HG02840 (cell line): ENCODE measurements around the gene LRIG1.

Source experiments
- ATAC-seq: cut with Tn5 transposase; IDR thresholded peaks from one replicate; pipeline ENCODE4 v1.9.1; 2021; ENCODE audit warnings: mild to moderate bottlenecking, moderate library complexity, moderate number of reproducible peaks; ENCODE audit not compliant: unreplicated experiment, low FRiP score

LRIG1 gene

DNA sequence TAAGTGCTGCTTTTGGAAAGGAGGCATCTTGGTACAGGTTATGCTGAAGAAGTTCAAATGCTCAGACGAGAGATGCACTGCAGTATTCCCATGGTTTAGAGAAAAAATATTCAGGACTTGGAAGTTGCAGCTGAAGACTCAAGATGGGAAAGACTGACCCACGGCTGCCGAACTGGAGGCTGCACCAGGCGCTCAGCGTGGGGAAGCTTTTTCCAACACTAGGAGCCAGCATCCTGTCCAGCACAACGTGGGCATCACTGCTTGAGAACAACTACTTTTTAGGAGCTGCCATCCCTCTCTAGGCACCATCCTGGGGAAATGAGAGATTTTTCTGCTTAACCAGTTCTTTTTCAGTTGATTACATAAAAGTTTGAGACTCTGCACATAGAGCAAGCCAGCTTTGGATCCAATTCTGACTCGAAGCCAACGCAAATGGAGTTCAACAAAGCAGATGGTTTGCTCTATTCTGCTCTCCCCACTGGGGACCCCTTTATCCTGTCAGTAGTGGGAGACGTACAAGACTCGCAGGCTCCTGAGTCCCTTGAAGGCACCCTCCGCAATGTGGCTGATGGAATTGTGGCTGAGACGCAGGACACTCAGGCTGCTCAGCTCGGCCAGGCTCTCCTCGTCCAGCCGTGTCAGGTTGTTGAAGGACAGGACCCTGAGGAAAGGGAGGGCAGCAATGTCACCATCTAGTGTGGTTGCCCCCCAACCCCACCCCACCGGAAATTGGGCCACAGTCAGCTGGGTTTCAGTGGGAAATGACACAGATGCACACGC lies 93.8 kb downstream of the LRIG1 start:
- ATAC-seq, result no peak

- ATAC-seq, result no peak
Measured at GRCh38 chr3:66406163-66406562, 94.7 kb downstream of the LRIG1 start.

DNA sequence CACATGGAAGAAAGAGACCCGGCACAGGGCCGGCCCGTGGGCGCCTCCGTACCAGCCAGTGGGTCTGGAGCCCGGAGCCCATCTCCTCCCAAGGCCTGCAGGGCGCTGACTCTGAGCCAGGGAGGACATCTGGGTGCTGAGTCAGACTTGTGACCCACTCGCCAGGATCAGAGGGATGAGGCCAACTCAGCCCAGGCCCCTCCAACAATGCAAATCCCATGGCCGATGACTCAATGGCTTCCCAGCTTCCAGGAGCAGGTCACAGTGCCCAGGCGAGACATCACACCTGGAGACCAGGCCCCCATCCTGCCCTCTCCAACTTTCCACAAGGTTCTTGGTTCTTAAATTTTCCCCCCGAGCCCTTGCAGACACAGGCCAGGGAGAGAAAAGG lies 95.1 kb downstream of the LRIG1 start:
- no peak for ATAC-seq

GRCh38 chr3:66404903-66405700 lies 95.7 kb downstream of the LRIG1 start:
- no peak for ATAC-seq

GRCh38 chr3:66404197-66404596 lies 96.6 kb downstream of the LRIG1 start:
- no peak for ATAC-seq

- no peak for ATAC-seq
Measured at GRCh38 chr3:66403323-66403990, 97.4 kb downstream of the LRIG1 start.

DNA sequence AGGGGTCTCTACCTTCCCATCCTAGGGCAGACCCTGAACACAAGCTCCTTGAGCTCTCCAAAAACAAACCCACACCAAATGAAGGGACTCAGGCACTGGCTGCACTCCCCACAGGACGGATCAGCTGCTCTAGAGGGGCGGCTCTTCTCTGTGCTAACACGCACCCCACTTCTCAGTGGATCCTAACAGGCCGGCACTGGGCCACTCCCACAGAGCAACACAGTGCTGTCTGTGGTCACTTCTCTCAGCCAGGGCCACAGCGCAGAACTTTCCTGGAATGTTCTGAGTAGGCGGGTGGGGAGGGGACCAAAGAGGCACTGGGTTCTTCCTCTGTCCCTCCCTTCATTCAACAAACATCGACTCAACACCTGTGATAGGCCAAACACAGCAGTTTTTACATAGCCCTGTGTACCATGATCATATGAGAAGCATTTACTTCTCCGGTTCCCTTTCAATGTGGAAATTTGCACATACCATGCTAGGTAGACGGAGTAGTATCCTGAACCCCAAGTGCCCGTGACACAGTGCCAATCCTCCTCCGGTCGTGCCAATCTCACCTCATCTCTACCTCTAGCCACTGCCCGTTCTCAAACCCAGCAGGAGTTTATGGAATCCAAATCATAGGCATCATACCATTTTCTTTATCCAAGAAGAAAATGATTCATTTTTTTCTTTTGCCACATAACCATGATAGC lies 98.1 kb downstream of the LRIG1 start:
- no peak for ATAC-seq

DNA sequence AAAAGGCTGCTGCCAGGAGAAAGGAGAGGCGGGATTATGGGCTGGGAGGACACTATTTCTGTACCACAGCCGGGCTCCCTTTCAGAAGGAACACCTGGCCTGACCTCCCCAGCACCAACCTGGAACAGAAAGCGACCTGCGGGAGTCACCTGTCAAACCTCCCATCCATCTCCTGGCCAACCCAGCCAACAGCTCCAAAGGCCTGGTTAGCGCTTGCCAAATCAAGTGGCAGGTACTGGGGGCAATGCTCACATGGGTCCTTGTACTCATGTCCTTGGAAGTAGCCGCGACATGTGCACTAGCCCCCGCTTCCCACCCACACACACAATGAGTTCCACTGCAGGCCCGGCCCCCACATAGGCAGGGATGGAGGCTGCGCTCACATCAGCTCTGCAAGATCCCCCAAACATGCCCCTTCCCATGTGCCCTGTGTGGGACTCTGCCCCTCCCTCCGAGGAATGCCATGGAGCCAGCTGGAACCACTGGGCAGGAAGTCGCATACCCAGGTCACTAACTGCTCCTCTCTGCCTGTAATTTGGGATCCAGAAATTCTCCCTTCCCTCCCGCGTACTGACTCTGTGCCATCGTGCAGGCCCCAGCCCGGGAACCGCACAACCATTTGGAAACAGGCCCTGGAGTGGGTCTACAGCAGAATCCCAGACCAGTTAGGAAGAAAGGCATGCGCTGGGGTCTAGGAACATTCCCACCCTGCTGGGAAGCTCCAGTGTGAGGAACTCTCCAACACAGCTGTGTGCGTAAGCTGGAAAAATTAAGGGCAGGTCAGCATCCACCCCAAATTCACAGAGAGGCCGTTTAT lies 98.9 kb downstream of the LRIG1 start:
- no peak for ATAC-seq

GRCh38 chr3:66401157-66401550 lies 99.7 kb downstream of the LRIG1 start:
- no peak for ATAC-seq

DNA sequence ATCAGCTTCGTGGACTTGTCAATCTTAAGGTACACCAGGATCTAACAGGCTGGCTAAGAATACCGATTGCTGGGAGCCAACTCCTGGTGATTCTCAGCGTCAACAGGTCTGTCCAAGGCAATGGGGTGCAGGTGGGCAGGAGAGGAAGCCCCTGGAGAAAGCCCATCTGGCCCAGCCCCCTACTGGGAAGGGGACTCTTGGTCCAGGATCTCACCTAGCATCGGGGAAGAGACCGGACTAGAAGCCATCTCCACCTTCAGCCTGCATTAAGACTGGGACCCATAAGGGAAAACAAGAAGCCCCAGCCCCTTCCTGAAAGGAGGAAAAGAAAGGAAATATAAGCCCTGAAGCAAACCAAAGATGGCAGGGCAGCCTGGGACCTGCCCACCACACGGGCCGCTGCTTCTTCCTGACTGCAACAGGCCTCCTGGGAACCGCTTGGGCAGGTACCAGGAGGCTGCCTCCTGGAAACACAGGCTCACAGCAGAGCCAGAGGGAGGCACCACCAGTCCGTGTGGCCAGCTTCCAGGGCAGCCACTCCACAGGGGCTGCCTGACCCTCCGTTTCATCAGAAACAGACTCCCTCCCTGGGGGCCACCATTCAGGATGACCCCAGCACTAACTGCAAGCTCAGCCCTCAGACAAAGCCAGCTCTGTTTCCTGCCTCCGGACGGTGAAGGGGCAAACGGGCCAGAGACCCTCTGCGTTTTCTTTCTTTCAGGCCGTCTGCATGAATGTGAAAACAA lies 100.2 kb downstream of the LRIG1 start:
- ATAC-seq, result no peak

GRCh38 chr3:66399529-66400232 lies 101.1 kb downstream of the LRIG1 start:
- no peak for ATAC-seq

DNA sequence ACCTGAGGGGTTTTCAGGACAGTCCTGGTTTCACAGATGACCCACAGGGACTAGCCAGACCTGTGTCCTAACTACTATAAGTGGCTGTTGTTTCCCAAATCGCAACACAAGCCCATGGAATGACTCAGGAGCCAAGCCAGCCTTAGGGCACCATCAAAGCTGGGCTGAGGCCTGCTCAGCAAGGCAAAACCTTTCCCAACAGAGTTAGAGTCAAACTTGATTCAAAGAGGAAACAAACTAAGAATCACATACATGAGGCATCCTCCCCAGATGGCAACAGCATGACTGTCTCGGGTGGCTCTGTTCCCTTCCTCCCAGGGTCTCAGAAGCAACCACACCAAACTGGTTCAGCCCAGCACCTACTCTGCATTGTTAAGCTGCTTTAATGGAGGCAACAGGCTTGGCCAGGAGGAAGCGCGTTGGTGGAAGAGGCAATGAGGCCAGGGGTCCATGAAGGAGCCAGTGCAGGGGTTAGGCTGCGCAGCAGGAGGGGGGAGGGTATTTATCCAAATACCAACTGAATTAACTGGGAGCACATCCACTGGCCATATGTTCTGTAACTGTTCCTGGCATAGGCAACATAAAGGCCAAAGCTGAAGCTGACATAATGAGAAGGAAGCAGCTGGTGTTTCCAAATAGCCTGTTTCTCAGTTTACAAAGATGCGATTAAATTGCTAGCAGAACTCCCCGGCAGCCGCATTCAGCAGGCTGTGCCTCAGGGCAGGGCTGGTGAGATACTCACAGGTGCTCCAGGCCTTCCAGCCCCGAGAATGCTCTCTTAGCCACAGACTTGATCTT lies 102.4 kb downstream of the LRIG1 start:
- no peak for ATAC-seq

- ATAC-seq, result no peak
Measured at GRCh38 chr3:66397745-66398144, 103.1 kb downstream of the LRIG1 start.

GRCh38 chr3:66396888-66397287 lies 103.9 kb downstream of the LRIG1 start:
- no peak for ATAC-seq

DNA sequence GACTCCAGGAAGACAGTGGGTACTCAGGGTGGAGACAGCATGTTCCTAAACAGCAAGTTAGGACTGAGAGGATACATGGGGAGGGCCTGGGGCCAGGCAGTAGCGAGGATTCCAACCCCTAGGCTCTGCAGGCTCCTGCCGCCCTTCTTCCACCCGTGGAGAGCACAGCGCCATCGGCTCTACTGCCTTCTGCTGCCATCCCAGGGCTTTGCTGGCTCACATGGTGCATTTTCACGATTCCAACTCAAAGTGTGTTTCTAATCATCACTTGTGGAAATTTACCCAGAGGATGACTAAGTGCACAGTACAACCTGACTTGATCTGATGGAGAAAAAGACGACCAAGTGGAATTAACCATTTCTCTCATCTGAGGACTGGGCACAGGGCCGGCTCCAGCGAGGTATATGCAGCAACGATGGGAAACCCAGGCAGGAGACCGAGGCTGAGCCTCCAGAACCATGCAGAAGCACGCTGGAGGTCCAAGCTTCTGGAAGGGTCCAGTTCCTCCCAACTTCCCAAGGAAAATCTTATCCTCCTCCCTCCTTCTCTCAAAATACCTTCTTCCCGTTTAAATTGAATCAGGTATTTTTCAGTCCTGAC lies 104.6 kb downstream of the LRIG1 start:
- ATAC-seq, result no peak

GRCh38 chr3:66395635-66396034 lies 105.2 kb downstream of the LRIG1 start:
- ATAC-seq, result no peak

DNA sequence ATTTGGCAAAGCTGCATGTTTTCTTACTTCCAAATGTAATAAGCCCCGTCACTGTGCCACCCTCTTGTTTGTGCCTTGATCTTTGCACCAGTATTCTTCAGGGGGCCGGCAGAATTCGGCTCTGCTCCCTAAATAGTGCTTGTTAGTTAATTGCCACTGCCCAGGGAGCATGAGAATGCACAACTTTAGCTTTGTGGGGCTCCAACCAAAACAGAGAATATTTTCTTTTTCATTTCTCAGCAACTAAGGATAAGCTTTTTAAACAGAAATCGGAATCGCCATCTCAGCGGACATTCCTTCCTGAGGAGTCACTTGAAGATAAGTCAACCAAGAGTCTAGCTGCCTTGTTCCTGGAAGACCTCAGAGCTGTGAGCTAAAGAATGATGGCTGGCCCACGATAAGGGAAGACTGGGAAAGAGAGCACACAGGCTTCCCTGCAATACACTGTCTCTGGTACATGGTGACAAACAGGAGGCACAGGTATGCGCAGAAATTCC lies 106.0 kb downstream of the LRIG1 start:
- ATAC-seq, result no peak
